GM21367 (cell line): ENCODE measurements around the gene MAP3K4.

ENCODE experiments used
- ATAC-seq: cut with Tn5 transposase; IDR thresholded peaks from one replicate; pipeline ENCODE4 v1.9.1; 2021; ENCODE audit not compliant: unreplicated experiment

Gene MAP3K4, protein sequence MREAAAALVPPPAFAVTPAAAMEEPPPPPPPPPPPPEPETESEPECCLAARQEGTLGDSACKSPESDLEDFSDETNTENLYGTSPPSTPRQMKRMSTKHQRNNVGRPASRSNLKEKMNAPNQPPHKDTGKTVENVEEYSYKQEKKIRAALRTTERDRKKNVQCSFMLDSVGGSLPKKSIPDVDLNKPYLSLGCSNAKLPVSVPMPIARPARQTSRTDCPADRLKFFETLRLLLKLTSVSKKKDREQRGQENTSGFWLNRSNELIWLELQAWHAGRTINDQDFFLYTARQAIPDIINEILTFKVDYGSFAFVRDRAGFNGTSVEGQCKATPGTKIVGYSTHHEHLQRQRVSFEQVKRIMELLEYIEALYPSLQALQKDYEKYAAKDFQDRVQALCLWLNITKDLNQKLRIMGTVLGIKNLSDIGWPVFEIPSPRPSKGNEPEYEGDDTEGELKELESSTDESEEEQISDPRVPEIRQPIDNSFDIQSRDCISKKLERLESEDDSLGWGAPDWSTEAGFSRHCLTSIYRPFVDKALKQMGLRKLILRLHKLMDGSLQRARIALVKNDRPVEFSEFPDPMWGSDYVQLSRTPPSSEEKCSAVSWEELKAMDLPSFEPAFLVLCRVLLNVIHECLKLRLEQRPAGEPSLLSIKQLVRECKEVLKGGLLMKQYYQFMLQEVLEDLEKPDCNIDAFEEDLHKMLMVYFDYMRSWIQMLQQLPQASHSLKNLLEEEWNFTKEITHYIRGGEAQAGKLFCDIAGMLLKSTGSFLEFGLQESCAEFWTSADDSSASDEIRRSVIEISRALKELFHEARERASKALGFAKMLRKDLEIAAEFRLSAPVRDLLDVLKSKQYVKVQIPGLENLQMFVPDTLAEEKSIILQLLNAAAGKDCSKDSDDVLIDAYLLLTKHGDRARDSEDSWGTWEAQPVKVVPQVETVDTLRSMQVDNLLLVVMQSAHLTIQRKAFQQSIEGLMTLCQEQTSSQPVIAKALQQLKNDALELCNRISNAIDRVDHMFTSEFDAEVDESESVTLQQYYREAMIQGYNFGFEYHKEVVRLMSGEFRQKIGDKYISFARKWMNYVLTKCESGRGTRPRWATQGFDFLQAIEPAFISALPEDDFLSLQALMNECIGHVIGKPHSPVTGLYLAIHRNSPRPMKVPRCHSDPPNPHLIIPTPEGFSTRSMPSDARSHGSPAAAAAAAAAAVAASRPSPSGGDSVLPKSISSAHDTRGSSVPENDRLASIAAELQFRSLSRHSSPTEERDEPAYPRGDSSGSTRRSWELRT (N-terminal part only)

DNA sequence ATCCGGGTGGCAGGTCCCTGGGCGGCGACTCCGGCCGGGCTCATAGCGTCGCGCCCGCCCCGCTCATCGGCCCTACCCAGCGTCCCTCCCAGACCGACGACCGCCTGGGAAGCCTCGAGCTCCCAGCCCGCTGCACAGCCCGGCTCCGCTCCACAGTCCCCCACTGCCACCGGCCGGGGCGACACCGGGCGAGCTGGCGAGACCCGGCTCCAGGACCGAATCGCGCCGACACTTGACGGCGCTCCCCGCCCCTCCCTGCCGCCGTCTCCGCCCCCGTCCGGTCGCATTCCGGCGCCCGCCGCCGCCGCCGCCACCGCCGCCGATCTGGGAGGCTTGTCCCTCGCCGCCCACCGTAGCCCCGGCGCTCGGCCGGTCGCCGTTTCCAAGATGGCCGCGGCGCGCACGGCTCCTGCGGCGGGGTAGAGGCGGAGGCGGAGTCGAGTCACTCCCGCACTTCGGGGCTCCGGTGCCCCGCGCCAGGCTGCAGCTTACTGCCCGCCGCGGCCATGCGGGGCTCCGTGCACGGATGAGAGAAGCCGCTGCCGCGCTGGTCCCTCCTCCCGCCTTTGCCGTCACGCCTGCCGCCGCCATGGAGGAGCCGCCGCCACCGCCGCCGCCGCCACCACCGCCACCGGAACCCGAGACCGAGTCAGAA is at the start of gene MAP3K4:
Gene MAP3K4 (plus strand): TSS at position 364 of the 655 bp plus-strand sequence. CDS start 163 bp downstream, at position 527.
- peak; percentile 69 for ATAC-seq

DNA sequence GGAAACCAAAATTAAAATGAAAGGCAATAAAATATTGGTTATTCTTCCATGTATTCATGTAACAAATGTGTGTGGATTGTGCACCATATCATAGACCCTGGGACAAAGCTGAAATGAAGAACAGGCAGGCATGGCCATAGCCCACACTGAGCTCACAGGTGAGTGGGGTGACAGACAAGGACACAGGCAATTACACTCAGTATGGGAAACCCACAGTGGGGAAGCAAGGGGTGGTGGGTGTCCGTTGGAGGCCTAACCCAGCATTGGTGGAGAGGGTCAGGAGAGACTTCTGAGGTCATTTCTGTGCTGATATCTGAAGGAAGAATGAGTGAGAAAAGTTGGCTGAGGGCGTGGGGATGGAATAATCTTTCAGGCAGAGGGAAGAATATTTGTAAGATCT is 47.6 kb upstream of the MAP3K4 start:
- ATAC-seq: no peak

DNA sequence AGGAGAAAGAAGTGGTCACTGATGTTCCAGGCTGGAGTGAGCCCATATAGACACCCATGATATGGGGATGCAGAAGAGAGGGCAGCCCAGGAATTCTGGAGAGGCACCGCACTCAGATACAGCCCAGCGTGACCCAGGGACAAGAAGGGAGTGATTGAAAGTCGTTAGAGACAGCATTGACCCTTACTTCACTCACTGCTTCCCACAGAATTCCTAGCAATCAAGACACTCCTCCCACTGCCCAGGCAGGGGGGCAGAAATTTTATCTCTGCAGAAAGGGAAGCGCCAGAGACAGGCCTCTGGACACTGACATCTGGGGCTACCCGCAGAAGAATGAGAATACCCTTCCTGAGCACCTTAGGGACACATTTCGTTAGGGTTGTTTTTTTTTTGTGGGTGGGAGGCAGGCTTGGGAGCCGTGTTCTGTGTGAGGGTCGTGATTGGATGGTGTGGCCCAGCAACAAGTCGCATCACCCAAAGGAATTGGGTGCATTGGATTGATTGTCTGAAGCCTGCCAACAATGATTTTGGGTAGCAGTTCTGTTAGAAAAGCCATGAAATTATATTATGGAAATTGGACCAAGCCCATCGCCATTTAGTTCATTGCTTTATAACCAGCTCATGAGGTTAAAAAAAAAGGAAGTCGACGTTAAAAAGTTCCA is 45.9 kb upstream of the MAP3K4 start:
- no peak for ATAC-seq

- ATAC-seq: no peak
Measured at GRCh38 chr6:160949531-160949930, 42.0 kb upstream of the MAP3K4 start.

- no peak for ATAC-seq
Measured at GRCh38 chr6:160950507-160950906, 41.1 kb upstream of the MAP3K4 start.

GRCh38 chr6:160951187-160952030 is 40.2 kb upstream of the MAP3K4 start:
- ATAC-seq: no peak

DNA sequence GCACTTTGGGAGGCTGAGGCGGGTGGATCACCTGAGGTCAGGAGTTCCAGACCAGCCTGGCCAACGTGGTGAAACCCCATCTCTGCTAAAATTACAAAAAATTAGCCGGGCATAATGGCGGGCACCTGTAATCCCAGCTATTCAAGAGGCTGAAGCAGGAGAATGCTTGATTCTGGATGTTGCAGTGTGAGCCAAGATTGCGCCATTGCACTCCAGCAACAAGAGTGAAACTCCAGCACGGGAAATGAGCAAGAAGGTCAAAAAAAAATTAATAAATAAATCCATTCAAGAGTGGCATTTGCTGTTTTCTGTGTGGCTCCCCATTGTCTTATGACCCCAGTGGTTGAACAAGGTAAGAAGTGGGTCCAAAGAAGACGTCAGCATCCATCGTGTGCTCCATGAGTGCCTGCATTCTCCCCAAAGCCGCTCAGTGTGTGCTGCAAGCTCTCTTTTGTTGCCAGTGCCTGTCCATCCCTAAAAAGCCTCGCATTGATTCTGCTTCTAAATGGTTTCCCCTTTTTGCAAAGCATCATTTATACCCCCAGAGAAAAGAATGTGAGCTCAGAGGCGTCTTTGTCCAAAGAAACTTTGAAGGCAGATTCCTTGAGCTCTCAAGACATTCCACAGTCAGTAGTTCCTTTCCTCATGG is 38.8 kb upstream of the MAP3K4 start:
- ATAC-seq: no peak

DNA sequence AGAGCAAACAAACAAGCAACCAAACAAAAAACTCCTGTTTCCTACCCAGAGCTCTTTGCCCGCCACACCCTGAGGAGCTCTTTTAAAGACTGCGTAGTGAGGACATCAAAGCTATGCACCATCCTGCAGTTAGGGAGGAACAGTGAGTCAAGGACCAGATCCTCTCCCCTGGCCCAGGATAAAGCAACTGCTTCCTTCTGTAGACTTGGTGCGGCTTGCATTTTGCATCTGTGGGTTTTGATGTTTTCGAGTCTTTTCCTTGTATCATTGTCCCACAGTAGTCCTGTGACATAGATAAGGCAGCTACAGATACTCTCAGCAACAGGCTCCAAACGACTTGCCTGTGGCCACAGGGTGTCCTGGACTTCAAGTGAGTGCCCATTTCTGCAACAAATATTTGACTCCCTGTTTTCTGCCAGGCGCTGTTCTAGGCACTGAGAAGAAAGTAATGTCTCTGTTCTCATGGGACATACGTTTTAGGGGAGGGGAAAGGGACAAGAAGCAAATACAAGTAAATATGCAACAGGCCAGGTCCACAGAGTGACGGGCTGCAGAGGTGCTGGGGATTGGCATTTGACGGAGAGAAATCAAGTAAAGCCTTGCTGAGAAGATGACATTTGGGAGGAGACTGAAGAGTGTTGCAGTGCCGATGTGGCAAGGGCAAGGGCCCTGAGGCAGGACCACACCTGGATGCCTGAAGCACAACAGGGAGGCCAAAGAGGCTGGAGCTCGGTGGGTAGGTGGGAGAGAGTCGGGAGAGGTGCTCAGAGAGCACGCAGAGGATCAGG is 35.9 kb upstream of the MAP3K4 start:
- ATAC-seq: no peak

- ATAC-seq: no peak
Measured at GRCh38 chr6:160956300-160957035, 35.1 kb upstream of the MAP3K4 start.

DNA sequence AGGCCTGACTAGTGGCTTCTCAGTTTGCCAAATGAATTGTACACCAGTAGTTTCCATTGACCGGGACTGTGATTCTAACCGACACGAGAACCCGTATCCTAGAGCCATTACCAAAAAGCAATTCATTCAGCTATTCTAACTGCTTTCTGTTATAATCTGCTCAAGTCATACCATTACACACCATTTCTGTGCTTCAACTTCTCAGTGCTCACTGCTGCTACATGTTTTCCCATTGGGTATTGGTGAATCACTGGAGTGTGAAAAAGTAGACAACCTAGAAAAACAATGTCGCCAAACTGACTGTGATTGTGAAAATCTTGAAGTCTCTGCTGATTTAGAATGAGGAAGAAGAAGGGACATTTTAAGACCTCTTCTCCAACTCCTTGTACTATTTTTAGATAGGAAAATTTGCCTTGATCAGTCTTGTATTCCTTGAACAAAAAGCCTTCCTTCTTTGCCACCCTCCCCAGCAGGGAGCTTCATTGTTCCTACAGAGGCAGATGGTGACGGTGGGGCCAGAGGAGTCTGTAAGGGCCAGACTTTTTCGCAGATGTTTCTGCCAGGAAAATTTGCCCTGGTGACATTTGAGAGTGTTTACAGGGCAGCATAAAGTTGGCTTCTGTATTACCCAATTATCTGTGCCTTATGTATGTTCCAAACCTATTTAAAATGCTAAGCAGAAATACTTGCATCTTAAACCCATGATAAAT is 31.7 kb upstream of the MAP3K4 start:
- ATAC-seq: no peak

DNA sequence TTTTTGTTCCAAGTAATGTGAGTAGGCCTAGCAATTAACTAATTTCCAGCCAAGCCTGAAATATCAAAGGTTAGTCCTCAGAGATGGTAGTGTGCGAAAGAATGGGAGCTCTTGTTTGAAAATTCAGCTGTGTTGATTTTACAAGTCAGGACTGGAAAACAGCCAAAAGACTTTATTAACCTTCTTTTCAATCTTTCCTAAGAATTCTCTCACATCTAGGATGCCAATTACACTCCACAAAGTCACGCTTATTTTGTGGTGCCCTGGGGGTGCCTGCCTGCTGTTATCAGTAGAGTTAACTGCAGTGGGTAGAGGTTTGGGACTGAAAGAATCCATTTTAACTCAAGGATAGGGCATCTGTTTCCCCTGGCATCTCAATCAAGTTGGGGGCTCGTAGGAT is 30.7 kb upstream of the MAP3K4 start:
- no peak for ATAC-seq

- ATAC-seq: no peak
Measured at GRCh38 chr6:160962835-160963623, 28.5 kb upstream of the MAP3K4 start.

GRCh38 chr6:160963651-160964050 is 27.9 kb upstream of the MAP3K4 start:
- ATAC-seq: no peak

DNA sequence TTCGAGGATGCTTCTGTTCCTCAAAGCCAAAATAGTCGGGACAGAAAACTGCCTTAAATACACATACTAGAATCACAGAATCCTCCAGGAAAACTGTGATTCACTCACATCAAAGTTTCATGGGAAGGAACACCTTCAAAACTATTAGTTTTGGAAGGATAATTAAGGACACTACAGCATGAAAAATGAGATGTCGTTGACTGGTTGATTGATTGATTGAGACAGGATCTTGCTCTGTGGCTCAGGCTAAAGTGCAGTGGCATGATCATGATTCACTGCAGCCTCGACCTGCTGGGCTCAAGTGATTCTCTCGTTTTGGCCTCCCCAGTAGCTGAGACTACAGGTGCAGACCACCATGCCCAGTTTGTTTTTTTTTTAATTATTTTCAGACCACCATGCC is 25.7 kb upstream of the MAP3K4 start:
- ATAC-seq: no peak

GRCh38 chr6:160966493-160967229 is 24.9 kb upstream of the MAP3K4 start:
- no peak for ATAC-seq
